ENCODE data around the gene GPR150. TPM values are rescaled to one million over a fixed set of nuclear protein-coding genes. Genes with fewer than 3 reads are reported as not detected.
"Not testable (repeated sequence)": the region's sequence is repeated elsewhere in the genome, so short reads cannot be mapped to it uniquely, and the experiment has no call there.

The GPR150 gene
- total RNA-seq, 1 donor from 2014 or later = not detected

DNA sequence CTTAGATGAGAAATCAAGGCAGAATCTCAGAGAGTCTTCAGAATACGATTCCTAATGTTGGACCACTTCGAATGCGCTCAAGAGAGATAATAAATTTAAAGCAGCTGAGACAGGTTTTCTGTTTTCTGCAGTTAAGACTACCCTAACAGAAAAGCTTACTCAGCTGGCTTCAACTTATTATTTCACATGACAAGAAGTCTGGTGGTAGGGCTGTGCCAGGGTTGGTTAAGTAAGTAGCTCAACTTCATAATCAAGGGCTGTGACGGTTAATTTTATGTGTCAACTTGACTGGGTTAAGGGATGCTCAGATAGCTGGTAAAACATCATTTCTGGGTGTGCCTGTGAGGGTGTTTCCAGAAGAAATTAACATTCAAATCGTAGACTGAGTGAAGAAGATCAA, 3.8 kb downstream of the GPR150 start:
- DNase-seq (ENCODE audit: low spot score) = no peak

DNA sequence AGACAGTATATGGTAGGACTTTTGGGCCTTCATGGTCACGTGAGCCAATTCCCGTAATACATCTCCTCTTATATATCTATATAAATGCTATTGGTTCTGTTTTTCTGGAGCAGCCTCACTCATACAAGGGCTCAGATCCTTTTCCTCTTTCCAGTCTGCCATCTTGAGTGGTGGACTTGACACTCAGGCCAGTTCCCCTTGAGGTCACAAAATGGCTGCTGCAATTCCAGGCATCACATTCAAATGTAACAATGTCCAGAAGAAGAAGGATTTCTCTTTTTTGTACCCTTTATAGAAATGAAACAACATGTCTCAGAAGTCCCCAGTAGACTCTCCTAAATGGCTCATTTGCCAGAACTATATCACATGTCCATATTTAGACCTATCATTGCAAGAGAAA, 4.5 kb downstream of the GPR150 start:
- no peak for DNase-seq (ENCODE audit: low spot score)

- DNase-seq (ENCODE audit: low spot score) = no peak
Observed at GRCh38 chr5:95626701-95627100, 6.8 kb downstream of the GPR150 start.

- DNase-seq (ENCODE audit: low spot score) = no peak
Observed at GRCh38 chr5:95627971-95628810, 8.3 kb downstream of the GPR150 start.

GRCh38 chr5:95628933-95629332, 9.0 kb downstream of the GPR150 start:
- DNase-seq (ENCODE audit: low spot score) = no peak

DNA sequence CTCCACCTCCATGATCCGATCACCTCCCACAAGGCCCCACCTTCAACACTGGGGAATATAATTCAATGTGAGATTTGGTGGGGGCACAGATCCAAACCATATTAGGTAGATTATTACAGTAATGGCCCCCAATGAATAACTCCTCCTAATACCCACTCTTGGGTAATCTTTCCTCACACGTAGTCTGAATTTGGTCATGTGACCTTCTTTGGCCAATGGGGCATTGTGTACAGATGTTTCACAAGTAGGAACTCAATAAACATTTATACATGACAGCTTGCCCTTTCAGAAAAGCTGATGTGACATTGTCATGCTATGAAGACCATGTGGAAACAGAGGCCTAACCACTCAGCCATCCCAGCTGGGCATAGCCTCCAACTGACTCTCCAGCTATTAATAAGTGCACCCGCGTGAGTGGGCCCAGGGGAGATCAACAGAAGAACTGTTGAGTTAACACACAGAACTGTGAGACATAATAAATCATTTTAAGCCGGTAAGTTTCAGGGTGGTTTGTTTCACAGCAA, 10.6 kb downstream of the GPR150 start:
- no peak for DNase-seq (ENCODE audit: low spot score)

- peak; percentile 31 for DNase-seq (ENCODE audit: low spot score)
Observed at GRCh38 chr5:95631255-95631958, 11.5 kb downstream of the GPR150 start.

- no peak for DNase-seq (ENCODE audit: low spot score)
Observed at GRCh38 chr5:95631991-95632675, 12.2 kb downstream of the GPR150 start.

GRCh38 chr5:95632942-95633341, 13.1 kb downstream of the GPR150 start:
- not testable (repeated sequence) for DNase-seq (ENCODE audit: low spot score)

GRCh38 chr5:95633671-95634070, 13.8 kb downstream of the GPR150 start:
- peak; percentile 92 for DNase-seq (ENCODE audit: low spot score)

GRCh38 chr5:95634081-95634480, 14.2 kb downstream of the GPR150 start:
- DNase-seq (ENCODE audit: low spot score) = peak; percentile 62

GRCh38 chr5:95638632-95639031, 18.7 kb downstream of the GPR150 start:
- no peak for DNase-seq (ENCODE audit: low spot score)

DNA sequence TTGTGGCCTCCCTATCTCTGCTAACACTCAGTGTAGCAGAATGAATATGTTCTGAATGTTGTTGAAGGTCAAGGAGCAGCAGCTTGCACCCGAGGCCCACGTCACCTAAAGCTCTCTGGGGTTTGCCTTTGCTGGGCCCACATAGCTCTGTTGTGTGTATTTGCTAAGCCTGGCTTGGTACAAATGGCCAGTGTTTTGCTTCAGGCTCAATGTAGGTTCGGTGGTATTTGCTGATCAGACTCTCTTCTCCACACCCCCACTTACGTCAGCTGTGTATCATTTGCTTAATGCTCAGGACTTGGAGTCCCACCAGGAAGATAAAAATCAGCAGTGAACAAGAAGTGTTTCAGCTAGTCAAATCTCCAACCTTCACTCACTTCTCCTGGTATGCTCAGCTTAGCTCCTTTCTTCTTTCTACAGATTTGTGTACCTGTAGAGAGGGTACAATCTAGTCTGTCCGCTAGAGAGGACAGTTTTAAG, 21.9 kb downstream of the GPR150 start:
- peak; percentile 22 for DNase-seq (ENCODE audit: low spot score)

DNA sequence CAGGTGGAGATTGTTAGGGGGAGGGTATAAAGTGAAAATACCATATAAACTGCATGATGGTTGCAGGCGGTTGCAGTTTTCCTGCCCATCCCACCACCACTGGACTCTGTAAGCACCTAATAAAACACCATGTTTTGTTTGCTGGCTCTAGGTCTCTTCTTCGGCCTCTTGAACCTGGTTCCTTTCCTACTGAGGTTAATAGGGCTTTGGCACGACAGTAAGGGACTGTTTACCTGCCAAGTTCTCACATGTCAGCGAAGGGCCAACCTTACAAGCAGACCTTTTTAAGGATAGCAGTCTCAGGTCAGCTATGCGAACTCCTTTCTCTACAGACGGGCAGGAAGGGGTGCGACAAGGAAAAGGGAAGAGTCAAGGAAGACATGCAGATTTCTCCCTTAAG, 23.3 kb downstream of the GPR150 start:
- DNase-seq (ENCODE audit: low spot score) = no peak

- peak; percentile 57 for DNase-seq (ENCODE audit: low spot score)
Observed at GRCh38 chr5:95644351-95645042, 24.6 kb downstream of the GPR150 start.

- not testable (repeated sequence) for DNase-seq (ENCODE audit: low spot score)
Observed at GRCh38 chr5:95646226-95646568, 26.3 kb downstream of the GPR150 start.

- DNase-seq (ENCODE audit: low spot score) = peak; percentile 97
Observed at GRCh38 chr5:95646569-95647431, 26.9 kb downstream of the GPR150 start, which contains the start of gene RFESD. RFESD (plus strand) TSS chr5:95646777; CDS start chr5:95652272, 5,495 bp downstream.

- DNase-seq (ENCODE audit: low spot score) = no peak
Observed at GRCh38 chr5:95647886-95648860, 28.3 kb downstream of the GPR150 start.

- DNase-seq (ENCODE audit: low spot score) = no peak
Observed at GRCh38 chr5:95649274-95649673, 29.4 kb downstream of the GPR150 start.

Data from umbilical cord (tissue), 2 donors.